Suppressor macrophage (primary cell): ENCODE results near the gene PYGO2.
"Not testable (repeated sequence)": the region's sequence is repeated elsewhere in the genome, so short reads cannot be mapped to it uniquely, and the experiment has no call there.

Experiments used
- DNase-seq, 4 experiments: peaks; one replicate each; pipeline ENCODE4 v3.0.0-alpha.2; 2020 to 2022

PYGO2 gene

DNA sequence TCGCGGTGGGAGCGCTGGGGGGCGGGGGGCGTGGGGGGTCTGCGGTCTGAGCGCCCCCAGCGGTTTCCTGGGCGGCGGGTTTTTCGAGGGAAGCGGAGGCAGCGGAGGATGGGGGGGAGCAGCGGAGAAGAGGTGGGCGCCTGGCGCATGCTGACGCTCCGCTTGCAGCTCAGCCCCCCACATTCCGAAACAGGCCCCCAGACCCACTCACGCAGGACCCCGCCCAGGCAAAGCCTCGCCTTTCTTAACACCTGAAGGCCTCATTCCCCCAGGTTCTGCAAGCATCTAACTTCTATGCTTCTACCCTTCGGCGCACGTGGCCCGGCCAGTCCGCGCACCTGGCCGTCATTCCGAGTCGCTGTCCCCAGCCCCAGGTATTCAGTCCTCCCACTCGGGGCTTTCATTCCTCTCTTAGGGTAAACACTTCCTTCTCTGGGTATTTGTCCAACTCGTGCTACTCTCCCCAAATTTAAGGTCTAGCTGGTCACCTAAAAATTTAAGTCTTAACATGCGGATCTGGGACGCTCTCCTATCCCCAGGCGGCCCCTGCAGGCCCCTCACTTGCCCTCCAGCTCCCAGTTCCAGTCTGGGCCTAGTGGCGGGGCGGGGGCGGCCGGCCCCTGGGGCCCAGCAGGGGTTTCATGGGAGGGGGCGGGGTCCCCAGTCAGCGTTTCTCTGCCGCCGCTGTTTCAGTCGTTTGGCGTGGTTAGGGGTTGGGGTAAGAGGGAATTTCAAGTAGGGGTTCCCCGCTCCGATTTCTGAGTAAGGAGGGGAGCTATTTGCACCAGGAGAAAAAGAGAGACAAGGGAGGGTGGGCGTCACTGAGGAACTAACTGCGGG lies 38.2 kb upstream of the PYGO2 start:
- no peak for DNase-seq

DNA sequence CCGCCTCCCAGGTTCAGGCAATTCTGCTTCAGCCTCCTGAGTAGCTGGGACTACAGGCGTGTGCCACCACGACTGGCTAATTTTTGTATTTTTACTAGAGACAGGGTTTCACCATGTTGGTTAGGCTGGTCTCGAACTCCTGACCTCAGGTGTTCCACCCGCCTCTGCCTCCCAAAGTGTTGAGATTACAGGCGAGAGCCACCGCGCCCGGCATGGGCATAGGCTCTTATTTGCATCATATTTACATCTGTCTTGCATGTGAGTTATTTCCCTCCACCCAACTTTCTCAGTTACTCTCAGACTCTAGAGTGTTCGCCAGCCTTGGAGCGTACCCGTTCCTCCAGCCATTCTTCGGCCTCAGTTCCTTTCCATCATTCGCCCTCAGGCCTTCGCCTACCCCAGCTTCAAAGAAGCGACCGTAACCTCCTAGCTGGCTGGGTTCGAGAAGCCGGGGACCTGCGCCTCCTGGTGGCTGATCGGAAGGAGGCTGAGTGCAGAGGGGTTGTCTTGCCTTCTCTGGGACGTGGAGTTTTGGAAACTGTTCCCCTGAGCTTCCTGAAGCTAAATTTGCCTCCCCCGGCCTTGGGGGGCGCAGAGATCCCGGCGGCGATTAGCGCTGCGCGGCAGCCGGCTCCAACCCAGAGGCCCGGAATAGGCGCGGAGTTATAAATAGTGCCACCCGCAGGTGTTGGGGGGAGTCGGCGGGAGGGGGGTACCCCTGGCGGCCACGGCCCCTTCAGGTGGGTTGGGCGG lies 37.4 kb upstream of the PYGO2 start:
- peak in 3 of 4 experiments; percentile 64 to 80 (median 76) for DNase-seq

DNA sequence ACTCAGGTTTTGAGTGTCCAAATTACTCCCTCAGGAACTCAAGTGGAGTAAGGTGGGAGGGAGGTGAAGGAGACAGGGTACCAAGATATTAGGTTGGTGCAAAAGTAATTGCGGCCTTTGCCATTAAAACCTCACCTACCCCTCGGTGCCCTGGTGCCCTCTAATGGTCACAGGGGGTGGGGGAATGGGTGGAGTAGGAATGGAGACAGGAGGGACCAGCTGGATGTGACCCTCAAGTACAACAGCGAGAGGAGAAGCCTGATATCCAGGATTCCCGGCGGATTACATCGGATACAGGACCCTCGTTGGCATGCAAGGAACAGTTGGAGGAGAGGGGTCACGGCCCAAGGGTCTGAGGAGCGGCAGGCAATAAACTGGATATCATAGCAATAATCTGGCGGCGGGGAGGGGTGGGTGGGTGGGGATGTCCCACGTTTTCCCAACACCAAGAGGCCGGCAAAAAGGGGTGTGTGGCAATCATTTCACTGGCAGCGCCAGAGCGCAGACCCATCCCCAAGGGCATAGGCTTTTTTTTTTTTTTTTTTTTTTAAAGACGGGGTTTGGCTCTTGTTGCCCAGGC lies 36.7 kb upstream of the PYGO2 start:
- no peak for DNase-seq

DNA sequence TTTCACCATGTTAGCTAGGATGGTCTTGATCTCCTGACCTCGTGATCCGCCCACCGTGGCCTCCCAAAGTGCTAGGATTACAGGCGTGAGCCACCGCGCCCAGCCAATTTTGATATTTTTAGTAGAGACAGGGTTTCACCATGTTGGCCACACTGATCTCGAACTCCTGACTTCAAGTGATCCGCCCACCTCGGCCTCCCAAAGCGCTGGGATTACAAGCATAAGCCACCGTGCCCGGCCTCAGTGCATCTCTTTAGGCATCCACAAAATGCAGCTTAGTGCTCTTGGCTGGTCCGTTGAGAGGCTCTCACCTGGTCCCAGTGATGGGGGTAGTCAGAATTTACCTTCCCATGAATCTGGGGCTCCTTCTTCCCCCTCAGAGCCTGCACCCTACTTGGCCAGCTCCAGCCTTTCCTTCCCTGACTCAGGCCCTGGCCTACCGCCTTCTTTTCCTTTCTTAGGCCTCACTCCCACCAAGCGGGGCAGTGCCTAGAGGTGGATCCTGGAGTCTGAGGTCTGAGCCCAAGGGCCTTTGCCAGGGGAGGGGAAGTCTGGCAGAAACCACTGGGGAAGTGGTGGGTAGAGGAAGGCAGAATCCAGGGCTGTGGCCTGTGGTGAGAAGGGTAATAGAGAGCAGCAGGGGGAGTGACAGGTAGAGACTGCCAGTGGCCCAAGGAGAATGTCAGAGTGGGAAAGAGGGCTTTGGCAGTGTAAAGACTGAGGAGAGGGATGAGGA lies 35.6 kb upstream of the PYGO2 start:
- DNase-seq = peak; percentile 56 to 82 (median 78)

DNA sequence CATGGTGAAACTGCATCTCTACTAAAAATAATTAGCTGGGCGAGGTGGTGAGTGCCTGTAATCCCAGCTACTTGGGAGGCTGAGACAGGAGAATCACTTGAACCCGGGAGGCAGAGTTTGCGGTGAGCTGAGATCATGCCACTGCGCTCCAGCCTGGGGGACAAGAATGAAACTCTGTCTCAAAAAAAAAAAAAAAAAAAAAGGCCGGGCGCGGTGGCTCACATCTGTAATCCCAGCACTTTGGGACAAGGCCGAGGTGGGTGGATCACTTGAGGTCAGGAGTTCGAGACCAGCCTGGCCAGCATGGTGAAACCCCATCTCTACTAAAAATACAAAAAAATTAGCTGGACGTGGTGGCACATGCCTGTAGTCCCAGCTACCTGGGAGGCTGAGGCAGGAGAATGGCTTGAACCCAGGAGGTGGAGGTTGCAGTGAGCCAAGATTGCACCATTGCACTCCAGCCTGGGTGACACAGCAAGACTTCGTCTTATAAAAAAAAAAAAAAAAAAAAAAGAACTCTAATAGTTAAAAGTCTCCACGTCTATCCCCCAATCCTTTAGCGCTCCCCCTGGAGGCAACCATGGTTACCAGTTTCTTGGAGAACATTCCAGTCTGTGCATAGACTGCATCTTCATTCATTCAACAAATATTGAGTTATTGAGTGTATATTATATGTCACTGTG lies 33.9 kb upstream of the PYGO2 start:
- peak; percentile 62 to 73 (median 66) for DNase-seq

DNA sequence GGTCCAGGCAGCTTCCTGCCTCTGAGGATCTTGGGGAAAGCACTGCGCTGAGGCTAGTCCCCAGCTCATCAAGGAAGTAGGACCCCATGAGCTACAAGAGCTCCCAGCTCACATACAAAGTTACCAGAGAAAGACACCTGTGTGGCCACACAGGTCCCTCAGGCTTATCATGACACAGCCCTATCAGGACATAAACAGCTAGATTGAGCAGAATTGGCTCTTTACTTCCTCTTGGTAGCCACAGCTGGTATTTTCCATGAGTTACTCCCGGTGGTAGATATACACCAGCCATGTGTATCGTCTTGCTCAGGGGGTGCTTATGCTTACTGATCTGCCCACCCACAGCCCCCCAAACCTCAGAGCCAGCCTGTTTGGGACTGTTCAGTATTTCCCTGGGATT lies 33.0 kb upstream of the PYGO2 start:
- no peak for DNase-seq

DNA sequence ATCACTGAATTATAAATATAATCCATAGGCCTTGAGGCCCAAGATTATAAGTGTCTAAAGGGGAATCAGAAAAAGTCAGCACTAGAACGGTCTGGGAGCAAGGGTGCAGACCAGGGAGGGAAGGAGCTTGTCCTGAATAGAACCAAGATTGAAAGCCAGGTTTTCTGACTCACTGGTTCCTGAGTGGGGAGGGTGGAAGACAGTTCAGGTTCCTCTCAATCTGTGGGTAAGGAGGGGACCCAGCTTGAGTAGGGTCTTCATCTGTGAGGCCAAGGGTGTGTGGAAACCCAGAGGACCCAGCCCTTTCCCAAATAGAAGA lies 32.6 kb upstream of the PYGO2 start:
- DNase-seq = no peak

DNA sequence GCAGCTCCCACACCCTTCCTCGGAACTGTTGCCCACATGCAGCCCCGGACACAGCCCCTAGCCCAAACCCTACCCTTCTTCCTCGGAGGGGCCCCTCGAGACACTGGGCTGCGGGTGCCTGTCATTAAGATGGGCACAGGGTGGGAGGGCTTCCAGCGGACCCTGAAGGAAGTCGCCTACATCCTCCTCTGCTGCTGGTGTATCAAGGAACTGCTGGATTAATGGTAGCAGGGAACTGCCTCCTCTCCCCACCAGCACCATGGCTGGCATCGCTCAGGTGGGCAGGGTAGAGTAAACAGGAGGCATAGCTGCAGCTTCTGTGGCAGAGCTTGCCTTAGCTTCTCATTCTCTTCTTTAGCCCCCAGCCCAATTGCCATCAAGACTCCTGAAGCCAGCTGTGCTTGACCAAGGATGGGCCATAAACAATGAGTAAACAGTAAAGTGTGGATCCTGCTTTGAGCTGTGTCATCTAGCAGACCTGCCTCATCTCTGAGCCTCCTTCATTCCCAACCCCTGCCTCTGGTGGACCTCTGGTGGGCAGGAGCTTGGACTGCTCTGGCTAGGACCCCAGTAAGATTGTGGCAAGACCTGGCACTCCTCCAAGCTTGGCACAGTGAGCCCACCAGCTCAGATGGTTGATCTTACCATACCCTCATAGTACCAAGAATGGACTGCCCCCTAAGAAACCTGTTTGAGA lies 32.1 kb upstream of the PYGO2 start, which contains the start of gene LENEP:
Gene LENEP, plus strand, starts transcription at position 15 of the 697 bp plus-strand sequence. Its CDS starts 22 bp downstream, at position 37.
- no peak for DNase-seq

DNA sequence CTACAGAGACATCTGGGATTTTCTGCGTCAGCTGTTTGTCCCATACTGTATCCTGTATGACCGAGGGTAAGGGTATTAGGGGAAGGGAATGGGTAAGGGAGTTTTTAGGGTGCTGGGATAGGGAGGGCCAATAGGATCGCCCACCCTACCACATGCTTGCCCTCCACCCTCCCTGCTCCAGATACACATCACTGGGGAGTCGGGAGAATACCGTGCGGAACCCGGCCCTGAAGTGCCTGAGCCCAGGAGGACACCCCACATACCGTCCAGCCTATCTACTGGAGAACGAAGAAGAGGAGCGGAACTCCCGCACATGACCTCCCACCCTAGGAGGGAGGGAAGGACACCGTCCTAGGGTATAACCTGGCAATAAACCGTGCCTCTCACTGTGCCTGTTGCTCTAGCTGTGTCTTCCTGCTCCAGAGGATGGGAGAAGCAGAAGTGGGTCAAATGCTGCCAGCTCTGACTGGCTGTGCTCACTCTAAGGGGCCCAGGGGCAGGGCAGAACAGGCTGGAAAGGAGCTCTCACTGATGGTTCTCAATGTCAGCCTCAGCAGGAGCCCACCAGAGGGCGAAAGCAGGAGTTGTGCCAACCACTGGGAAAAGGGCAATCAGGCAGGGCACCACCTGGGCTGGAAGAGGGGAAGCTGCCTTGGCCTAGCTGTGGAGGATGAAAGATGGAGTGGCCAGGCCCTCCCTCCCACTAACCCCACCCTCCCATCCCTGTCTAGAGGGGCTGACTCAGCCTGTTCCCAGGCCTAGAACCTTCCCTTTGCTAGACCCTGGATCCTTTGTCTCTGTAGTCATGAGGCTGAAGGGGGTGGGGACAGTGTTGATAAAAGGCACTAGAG lies 31.4 kb upstream of the PYGO2 start:
- no peak for DNase-seq

DNA sequence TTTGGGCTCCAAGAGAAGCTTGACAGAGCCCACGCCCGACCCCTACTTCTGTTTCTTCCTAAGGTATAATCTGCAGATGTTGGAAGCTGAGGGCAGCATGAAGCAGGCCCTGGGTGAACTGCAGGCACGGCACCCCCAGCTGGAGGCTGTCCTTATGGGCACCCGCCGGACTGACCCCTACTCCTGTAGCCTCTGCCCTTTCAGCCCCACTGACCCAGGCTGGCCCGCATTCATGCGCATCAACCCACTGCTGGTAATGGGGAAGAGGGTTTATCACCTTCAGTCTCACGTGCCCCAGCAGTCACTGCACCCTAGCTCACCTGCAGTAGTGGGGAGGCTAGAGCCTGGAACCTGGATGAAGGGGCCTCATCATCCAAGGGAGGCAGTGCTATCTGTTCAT lies 28.7 kb upstream of the PYGO2 start:
- DNase-seq = no peak

DNA sequence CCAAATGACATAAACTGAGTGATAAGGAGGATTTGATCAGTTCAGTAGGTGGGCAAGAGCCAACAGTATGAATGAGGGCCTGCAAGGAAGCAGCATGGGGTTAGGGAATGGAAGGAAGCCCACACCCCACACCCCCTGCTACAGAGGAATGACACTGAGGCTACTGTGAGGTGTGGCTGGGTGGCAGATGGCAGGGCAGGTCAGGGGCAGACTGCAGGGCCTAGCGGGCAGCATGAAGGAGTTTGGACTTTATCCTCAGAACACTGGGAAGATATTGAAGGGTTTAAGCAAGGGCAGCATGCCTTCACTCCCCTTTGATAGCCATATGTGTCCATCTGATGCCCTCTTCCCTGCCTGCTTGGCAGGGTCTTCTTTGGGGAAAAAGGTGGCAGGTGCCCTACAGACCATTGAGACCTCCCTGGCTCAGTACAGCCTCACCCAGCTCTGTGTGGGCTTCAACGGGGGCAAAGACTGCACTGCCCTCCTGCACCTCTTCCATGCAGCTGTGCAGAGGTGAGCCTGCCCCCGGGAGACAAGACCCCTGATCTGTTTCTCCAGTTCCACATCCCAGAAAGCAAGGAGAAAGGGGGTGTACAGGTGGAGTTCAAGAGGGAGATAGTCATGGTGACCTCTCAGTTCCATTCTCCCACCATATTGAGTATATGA lies 27.7 kb upstream of the PYGO2 start:
- no peak for DNase-seq

DNA sequence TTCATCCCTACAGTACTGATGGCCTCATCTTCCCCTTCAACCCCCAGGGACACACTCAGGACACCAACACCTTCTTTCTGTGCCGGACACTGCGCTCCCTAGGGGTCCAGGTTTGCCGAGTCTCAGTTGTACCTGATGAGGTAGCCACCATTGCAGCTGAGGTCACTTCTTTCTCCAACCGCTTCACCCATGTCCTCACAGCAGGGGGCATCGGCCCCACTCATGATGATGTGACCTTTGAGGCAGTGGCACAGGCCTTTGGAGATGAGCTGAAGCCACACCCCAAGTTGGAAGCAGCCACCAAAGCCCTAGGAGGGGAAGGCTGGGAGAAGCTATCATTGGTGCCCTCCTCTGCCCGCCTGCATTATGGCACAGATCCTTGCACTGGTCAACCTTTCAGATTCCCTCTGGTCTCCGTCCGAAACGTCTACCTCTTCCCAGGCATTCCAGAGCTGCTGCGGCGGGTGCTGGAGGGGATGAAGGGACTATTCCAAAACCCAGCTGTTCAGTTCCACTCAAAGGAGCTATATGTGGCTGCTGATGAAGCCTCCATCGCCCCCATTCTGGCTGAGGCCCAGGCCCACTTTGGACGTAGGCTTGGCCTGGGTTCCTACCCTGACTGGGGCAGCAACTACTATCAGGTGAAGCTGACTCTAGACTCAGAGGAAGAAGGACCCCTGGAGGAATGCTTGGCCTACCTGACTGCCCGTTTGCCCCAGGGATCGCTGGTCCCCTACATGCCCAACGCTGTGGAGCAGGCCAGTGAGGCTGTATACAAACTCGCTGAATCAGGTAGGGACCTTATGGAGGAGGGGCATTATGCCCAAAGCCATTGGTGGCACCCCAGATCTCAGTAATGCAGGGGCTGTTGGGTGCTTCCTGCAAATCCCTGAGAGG lies 26.7 kb upstream of the PYGO2 start:
- peak in 1 of 4 experiments; percentile 32 for DNase-seq

DNA sequence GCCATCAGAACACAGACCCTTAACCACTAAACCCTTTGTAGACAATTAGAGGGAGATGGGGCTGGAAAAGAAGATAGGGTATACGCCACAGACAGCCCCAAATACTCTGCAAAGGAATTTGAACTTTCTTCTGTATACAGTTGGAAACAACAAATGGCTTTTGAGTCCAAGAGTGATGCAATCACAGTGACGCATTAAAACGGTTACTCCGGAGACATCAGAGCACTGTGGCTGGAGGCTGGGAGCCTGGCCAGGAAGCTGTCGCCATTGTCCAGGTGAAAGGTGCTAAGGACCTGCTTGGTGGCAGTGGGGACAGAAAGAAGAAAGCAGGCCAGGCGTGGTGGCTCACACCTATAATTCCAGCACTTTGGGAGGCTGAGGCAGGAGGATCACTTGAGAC lies 25.7 kb upstream of the PYGO2 start:
- DNase-seq = no peak

DNA sequence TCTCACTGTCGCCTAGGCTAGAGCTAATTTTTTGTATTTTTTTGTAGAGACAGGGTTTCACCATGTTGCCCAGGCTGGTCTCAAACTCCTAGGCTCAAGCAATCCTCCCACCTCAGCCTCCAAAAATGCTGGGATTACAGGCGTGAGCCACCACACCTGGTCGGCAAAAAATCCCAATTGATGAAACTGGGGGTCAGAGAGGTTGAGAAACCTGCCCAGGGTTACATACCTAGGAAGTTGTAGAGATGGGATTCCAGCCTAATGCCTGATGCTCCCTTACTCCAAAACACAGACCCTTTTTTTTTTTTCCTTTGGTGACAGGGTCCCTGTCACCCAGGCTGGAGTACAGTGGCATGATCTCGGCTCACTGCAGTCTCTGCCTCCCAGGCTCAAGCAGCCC lies 25.2 kb upstream of the PYGO2 start:
- not testable (repeated sequence) for DNase-seq

DNA sequence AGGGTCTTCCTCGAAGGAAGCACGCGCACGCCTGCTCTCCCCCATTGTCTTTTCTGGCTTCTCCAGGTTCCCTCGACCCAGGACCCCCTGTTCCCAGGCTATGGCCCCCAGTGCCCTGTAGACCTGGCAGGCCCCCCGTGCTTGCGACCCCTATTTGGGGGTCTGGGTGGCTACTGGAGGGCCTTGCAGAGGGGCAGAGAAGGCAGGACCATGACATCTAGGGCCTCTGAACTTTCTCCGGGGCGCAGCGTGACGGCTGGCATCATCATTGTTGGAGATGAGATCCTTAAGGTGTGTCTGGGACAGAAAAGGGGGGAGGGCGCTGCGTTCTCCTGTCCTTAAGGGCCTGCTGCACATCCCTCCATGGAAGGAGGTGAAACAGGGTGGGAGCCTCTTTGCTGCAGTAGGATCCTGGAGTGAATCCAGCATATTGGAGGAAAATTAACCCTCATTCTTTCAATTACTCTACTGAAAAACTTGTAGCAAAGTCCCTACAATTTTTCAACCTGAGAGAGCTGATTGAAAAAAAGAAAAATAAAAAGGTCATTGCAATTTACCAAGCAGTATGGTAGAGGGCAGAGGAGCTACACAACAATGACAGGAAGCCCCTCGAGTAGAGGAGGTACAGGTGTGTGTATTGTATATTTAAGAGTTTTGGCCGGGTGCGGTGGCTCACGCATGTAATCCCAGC lies 22.3 kb upstream of the PYGO2 start:
- DNase-seq = no peak

DNA sequence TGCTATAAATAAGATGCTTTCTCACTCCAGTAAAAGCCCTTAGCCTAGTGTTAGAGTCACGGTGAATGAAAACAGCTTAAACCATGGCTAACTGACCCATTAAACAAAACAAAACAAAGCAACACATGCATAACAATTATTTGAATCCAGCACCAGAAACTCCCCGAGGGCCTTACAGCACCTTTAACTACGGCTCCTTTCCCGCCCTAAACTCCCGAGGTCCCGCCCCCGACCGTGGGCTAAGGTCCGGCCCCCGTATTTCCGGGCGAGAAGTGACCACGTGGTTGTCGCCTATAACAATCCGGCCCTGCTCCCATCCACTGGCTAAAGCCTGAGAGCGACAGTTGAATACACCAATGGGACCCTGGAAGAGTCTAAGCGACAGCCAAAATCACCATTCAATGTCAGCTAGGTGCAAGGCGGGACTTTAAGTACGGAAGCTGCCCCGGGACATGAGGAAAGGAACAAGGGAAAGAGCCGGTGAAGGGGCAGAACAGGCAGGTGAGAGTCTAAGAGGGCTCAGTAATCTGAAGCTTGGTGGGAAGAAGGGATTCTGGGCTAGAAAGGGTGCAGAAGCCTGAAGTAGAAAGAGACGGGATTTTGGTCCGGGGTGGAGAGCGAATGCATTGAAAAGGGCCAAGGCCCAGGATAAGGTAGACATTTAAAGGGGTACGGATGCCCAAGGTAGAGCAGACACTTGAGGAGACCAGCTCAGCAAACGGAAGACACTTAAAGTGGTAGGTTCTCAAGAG lies 21.5 kb upstream of the PYGO2 start, which contains the start of gene FLAD1:
Gene FLAD1, plus strand, starts transcription at position 448 of the 752 bp plus-strand sequence. CDS start 351 bp downstream, outside the sequence.
- peak; percentile 98 to 99 (median 98) for DNase-seq

DNA sequence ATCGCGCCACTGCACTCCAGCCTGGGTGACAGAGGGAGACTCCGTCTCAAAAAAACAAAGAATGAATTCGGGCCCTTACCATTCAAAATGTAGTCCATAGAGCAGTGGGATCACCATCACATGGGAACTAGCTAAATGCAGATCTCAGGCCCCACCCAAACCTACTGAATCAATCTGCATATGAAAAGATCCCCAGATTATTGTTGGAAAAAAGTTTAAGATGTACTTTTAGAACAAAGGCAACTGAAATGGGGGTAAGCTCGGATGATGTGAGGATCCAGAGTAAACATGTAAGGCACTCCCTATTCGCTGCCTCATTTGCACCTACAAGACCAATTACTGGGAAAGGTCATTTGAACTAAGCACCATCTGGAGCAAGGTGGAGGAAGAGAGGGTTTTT lies 20.8 kb upstream of the PYGO2 start:
- DNase-seq = no peak
